NCI-H2227 (cell line): Measurements from ENCODE around the gene SLC51A.
"Not testable (repeated sequence)": the region's sequence is repeated elsewhere in the genome, so short reads cannot be mapped to it uniquely, and the experiment has no call there.

Source experiments
- DNase-seq: peaks from one replicate; lab custom pipeline; 2025; ENCODE audit not compliant: unreplicated experiment; lab: John Stamatoyannopoulos, UW

Gene SLC51A

DNA sequence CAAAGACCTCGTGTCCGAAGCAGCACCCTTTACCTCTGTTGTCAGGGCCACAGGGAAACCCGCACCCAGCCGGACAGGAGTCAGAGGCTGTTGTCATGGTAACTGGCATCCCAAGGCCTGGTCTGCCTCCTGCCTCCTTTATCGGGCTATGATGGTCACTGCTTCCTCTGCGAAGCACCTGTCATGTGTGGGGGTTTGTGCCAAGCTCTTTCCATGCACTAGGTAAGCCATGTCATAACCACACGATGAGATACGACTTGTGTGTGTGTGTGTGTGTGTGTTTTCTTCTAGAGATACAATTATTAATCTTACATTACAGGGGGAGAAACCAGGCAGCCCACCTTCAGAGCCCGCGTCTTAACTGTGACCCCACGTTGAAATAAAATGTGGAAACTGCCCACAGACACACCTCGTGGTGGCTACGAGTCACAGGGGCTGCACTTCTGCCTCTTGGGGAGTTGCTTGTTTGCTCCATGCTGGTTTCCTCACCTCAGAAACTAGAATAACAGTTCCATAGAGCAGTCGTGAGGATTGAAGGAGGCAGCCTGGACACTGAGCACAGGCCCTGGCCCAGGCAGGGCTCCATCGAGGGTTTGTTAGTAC, 23.1 kb upstream of the SLC51A start:
- DNase-seq = peak; percentile 23

GRCh38 chr3:196193736-196194541, 22.4 kb upstream of the SLC51A start:
- no peak for DNase-seq

DNA sequence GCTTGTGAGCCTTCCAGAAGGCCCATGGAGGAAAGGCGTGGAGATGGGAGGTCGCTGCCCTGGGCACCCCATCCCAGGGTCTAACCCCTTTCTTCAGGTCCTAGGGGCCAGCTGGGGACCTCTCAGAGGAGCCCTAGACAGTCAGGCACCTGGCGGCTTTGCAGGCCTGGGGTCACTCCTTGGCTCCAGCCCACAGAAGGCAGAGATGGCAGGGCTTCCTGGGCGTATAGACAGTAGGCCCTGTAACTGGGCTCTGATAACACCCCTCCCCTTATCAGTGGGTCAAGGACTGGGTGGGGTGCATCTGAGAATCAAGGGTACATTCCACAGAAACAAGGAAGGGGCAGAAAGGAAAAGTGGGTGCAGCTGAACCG, 21.8 kb upstream of the SLC51A start:
- DNase-seq = no peak

GRCh38 chr3:196195664-196196265, 20.6 kb upstream of the SLC51A start:
- DNase-seq = no peak

GRCh38 chr3:196197524-196197923, 18.8 kb upstream of the SLC51A start:
- DNase-seq = no peak

DNA sequence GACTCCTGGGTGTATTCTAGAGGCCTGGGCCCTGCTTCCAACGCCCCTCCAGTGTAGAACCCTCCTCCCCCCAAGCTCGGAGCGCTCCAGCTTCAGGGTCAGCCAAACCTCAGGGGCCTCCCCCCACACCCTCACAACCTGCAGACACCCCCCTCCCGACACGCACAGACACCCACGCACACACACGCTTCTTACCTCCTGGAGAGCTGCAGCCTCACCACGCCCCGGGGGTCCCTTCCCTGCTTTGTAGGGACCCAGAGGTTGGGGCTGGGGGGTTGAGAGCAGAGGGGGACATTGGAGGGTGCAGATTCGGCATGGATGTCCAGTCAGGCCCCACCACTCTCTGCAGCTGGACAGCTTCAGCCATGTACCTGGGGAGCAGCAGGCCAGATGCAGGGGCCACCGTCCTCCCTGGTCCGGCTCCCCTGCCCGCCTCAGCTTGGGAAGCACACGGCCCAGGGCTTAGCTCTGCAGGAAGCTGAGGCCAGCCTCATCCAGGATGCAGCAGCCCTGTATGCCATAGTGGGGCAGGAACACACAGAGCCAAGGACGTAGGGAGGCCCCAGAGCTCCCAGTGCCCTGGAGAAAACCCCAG, 18.2 kb upstream of the SLC51A start:
- DNase-seq = no peak

GRCh38 chr3:196198771-196199753, 17.3 kb upstream of the SLC51A start:
- DNase-seq = no peak

DNA sequence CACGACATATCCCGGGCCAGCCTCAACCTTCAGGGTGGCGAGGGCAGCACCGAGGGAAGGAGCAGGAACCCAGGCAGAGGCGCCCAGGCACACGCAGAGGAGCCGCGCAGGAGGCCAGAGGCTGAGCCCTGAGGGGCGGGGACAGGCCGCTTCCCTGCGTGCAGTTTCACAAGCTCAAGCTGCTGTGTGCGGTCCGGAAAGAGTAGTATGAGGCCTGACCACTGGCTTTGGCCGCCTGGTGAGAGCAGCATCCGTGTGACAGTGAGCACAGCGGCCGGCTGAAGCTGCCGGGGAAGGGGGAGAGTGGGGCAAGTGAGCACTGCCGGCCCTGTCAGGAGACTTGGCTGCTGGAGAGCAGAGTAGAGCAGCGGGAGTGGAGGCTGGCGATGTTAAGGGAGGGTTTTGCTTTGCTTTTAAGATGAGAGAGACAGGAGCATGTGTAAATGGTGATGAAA, 13.8 kb upstream of the SLC51A start:
- peak; percentile 53 for DNase-seq

DNA sequence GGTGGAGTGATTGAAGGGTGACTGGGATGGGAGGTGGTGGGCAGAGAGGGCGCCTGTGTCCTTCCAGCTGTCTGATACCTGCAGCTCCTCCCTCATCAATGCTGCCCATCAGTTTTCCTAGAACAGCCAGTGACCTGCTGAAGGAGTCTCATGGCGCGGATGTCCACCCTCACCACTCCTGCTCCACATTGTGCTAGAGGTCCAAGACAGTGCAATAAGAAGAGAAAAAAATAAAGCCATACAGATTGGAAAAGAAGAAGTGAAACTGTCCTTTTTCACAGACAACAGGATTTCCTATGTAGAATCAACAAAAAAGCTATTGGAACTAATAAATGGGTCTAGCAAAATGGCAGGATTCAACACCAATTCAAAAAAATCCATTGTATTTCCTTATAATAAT, 12.5 kb upstream of the SLC51A start:
- no peak for DNase-seq

- DNase-seq = not testable (repeated sequence)
Measured at GRCh38 chr3:196205442-196206205, 10.7 kb upstream of the SLC51A start.

DNA sequence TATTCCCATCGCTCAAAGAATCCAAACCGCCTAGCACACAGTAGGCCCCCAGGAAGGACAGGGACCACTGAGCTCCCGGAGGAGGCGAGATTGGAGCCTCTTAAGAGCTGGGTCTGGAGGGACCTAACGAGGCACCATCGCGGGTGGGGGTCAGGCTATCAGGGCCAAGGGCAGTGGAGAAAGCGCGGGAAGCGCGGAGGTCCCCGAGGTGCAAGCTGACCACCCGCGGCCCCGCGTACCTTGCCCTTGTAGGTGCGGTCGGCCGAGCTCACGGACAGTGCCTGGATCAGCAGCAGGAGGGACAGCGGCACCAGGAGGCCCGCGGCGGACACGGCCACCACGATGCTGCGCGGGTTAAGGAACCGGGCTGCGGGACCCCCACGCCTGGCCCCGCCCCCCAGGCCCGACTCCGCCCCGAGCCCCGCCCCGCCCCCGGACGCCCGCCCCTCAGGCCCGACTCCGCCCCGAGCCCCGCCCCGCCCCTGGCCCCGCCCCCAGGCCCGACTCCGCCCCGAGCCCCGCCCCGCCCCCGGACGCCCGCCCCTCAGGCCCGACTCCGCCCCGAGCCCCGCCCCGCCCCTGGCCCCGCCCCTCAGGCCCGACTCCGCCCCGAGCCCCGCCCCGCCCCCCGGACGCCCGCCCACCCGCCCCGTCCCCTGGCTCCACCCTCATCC, 9.0 kb upstream of the SLC51A start:
- DNase-seq = no peak

- peak; percentile 54 for DNase-seq
Measured at GRCh38 chr3:196207833-196208607, 8.3 kb upstream of the SLC51A start.

DNA sequence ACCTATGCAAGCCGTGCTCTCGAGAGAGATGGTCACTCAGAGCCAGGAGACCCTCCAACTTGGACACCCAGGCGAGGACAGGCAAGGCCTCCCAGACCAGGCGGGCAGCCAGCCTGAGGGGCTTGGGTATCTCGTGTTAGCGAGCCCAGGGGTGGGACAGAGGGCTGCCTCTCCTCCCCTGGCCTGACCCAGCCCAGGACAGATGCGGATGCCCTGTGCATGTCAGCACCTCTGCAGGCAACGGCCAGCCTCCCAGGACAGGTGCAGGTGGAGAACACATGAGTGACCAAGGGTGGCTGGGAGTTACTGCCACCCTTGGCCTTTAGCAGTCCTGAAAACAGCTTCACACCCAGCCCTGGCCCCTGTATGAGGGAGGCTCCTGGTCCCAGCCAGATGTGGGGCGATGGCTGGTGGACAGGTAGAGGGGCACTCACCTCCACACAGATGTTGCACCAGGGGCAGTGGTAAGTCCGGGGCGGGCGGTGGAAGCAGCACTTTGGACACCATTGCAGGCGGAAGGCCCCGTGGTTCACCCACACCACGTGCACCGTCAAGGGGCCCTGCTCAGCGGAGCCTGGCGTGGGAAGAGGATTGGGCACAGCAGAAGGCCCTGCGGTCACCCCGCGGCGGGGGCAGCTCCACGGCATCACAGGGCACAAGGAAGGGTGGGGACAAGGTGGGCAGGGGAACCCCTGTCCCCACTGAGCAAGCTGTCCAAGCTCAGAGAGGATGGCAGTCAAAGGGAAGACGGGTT, 7.2 kb upstream of the SLC51A start:
- DNase-seq = no peak

DNA sequence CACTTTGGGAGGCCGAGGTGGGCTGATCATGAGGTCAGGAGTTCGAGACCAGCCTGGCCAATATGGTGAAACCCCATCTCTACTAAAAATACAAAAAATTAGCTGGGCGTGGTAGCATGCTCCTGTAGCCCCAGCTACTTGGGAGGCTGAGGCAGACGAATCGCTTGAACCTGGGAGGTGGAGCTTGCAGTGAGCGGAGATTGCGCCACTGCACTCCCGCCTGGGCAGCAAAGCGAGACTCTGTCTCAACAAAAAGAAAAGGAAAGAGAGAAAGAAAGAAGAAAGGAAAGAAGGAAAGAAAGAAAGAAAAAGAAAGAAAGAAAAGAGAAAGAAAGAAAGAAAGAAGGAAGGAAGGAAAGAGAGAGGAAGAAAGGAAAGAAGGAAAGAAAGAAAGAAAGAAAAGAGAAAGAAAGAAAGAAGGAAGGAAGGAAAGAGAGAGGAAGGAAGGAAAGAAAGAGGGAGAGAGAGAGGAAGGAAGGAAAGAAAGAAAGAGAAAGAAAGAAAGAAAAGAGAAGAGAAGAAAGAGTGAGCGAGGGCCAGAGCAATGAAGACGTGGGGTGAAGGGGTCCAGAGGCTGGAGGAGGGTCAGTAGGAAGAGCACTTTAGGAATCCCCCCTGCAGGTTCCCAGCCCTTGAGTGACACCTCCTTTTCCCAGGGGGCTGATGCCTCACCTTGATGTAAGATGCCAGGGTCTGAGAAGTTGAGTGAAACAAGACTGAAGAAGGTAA, 6.2 kb upstream of the SLC51A start:
- DNase-seq = not testable (repeated sequence)

DNA sequence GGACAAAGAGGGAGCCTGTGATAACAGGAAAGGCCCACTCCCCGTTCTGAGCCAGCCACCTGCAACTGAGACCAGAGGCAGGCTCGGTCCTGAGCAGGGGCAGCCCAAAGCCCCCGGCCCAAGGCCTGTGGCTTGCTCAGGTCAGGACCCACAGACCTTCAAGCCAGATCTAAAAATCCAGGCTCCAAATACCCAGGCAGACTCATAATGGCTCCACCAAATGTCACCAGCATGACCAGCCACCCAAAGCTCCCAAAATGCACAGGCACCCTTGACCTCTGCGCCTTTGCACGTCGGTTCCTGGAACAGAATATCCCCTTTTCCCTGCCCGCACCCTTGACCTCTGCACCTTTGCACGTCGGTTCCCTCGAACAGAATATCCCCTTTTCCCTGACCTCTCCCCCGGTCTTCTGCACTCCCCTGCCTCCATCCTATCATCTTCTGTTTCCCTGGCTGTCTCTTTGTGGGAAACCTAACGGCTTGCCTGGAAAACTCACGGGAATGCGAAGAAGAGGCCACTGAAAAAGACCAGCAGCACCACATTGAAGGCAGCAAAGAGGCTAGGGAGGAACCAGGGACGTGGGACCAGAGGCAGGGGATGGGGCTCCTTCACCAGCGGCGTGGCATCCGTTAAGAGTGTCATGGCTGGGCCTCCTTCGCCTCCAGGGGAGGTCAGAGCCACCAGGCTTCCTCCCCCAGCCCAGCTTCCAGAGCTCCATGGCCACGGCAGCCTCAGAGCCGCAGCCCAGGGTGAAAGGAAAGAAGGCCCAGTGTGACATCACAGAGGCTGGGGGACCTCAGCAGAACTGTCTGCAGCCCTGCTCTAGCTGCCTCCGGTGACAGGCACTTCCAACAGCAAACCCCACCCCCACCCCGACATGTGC, 5.4 kb upstream of the SLC51A start, which contains the start of gene ZDHHC19:
TSS of gene ZDHHC19 (minus strand) at position 728 of the 884 bp plus-strand sequence. CDS start at position 643, 85 bp downstream.
- no peak for DNase-seq

GRCh38 chr3:196214783-196215441, 1.4 kb upstream of the SLC51A start:
- DNase-seq = no peak
